Measurements from ENCODE around the gene TLE2. TPM values are rescaled to one million over a fixed set of nuclear protein-coding genes. Genes with fewer than 3 reads are reported as not detected.
"Not testable (repeated sequence)": the region's sequence is repeated elsewhere in the genome, so short reads cannot be mapped to it uniquely, and the experiment has no call there.

The TLE2 gene
- total RNA-seq, 2 donors from 2014 or later = 34.5 to 45.2 TPM

DNA sequence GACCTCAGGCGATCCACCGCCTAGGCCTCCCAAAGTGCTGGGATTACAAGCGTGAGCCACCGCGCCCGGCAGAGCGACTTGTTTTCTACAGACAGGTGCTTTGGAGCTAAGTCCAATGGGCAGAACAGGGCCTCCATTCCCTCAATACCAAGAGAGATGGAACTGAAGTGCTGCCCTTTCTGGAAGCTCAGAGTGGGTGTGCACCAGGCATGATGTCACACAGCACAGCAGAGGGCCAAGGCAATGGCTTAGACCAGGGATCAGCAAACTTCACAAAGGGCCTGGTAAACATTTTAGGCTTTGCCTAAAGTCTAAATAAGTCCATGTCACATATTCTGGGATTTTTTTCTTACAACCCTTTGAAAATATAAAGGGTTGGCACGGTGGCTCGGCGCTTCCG is 30.4 kb downstream of the TLE2 start:
- no peak overlapping the region for H3K27ac ChIP-seq
- intact Hi-C loops (cut with DNase I) = no loop called here
- DNase-seq = no peak
- H3K27me3 ChIP-seq = no peaks in the 10 kb centered on the region
- ATAC-seq = no peak
- TF ChIP-seq POLR2A (IDR thresholded peaks at IDR 0.05) = no peak
- TF ChIP-seq, protein P1, sequence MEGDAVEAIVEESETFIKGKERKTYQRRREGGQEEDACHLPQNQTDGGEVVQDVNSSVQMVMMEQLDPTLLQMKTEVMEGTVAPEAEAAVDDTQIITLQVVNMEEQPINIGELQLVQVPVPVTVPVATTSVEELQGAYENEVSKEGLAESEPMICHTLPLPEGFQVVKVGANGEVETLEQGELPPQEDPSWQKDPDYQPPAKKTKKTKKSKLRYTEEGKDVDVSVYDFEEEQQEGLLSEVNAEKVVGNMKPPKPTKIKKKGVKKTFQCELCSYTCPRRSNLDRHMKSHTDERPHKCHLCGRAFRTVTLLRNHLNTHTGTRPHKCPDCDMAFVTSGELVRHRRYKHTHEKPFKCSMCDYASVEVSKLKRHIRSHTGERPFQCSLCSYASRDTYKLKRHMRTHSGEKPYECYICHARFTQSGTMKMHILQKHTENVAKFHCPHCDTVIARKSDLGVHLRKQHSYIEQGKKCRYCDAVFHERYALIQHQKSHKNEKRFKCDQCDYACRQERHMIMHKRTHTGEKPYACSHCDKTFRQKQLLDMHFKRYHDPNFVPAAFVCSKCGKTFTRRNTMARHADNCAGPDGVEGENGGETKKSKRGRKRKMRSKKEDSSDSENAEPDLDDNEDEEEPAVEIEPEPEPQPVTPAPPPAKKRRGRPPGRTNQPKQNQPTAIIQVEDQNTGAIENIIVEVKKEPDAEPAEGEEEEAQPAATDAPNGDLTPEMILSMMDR (IDR thresholded peaks at IDR 0.05) = no peak
- WGBS, 2 donors = 87 to 98% methylated on average over 9 to 11 of the region's 11 CpGs
- H3K36me3 ChIP-seq (replicated peaks in 1 of 2; ENCODE audit: insufficient read depth in 1 of 2, low read depth in 2 of 2) = peaks cover 0 to 3% of the 10 kb centered on the region in 2 donors
- no peaks in the 10 kb centered on the region for H3K4me1 ChIP-seq
- no peak overlapping the region for H3K4me3 ChIP-seq
- no peaks in the 10 kb centered on the region for H3K9me3 ChIP-seq

DNA sequence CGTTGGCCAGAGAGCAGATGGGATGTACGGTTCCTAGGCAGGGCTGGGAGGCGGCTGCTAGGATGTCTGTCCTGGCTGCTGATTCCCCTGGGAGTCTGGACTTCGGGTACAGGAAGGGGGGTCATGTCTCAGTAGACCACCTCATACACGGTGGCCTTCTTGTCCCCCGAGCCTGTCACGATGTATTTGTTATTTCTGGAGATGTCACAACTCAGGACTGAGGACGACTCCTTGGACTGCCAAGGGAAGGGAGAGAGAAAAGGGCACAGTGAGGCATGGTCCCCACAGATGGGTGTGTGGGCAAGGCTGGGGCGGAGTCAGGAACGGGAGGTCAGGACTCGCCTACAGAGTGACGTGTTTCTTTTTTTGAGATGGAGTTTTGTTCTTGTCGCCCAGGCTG is 31.4 kb downstream of the TLE2 start:
- intact Hi-C loops (cut with DNase I) = no loop called here
- no peak overlapping the region for H3K4me3 ChIP-seq
- no peaks in the 10 kb centered on the region for H3K27me3 ChIP-seq
- H3K36me3 ChIP-seq (replicated peaks in 1 of 2; ENCODE audit: insufficient read depth in 1 of 2, low read depth in 2 of 2) = peaks cover 0 to 3% of the 10 kb centered on the region in 2 donors
- H3K27ac ChIP-seq = no peak overlapping the region
- DNase-seq = no peak
- no peak for ATAC-seq
- TF ChIP-seq POLR2A (IDR thresholded peaks at IDR 0.05) = no peak
- TF ChIP-seq, protein P1 (IDR thresholded peaks at IDR 0.05) = no peak
- WGBS, 2 donors = 84 to 85% methylated on average over 9 to 13 of the region's 13 CpGs
- H3K9me3 ChIP-seq = no peaks in the 10 kb centered on the region
- H3K4me1 ChIP-seq = no peaks in the 10 kb centered on the region

DNA sequence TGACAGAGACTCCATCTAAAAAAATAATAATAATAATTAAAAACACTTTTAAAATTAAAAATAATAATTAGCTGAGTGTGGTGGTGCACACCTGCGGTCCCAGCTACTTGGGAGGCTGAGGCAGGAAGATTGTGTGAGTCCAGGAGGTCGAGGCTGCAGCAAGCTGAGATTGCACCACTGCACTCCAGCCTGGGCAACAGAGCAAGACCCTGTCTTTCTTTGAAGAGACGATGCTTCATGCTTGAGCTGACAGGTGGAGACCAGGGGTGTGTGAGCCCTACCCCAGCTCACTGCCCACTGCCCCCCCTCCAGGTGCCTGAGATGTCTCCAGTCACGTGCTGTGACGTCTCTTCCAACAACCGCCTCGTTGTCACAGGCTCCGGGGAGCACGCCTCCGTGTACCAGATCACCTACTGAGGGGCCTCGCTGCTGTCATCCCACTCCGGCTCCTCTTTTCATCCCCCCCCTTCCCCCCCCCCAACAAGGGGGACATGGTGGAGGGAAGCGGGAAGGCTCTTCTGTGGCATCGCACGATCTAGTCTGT is 34.4 kb downstream of the TLE2 start:
- Histone ChIP-seq H3K4me1 (no peaks in the 10 kb centered on the region), H3K36me3 (replicated peaks in 1 of 2; ENCODE audit: insufficient read depth in 1 of 2, low read depth in 2 of 2) (peaks cover 0 to 3% of the 10 kb centered on the region in 2 donors), H3K4me3 (no peak overlapping the region), H3K27me3 (no peaks in the 10 kb centered on the region), H3K9me3 (no peaks in the 10 kb centered on the region), H3K27ac (no peak overlapping the region)
- no peak for DNase-seq
- intact Hi-C loops (cut with DNase I) = no loop called here
- WGBS, 2 donors = 86 to 87% methylated on average over 10 to 14 of the region's 15 CpGs
- no peak for TF ChIP-seq POLR2A (IDR thresholded peaks at IDR 0.05)
- TF ChIP-seq, protein P1 (IDR thresholded peaks at IDR 0.05) = no peak
- no peak for ATAC-seq

DNA sequence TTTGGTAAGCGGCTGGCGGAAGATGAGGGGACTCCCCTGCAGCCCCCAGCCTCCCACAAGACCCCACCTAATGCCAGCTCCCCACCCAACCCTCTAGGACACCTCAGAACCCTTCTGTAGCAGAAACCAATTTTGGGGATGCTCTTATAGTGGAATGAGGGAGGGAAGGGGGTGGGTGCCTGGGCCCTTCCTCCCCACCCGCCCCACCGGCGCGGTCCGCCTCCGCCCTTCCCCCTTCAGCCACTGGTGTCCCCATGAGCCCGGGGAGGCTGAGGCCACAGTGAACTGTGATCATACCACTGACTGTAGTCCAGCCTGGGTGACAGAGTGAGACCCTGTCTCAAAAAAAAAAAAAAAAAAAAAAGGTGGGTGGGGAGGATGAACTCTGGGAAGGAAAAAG is 35.5 kb downstream of the TLE2 start:
- 76% methylated on average over 9 of the region's 9 CpGs; no CpG with 5 or more reads in 1 of the 2 donors for WGBS, 2 donors
- Histone ChIP-seq H3K27me3 (no peaks in the 10 kb centered on the region), H3K4me1 (no peaks in the 10 kb centered on the region), H3K4me3 (no peak overlapping the region), H3K9me3 (no peaks in the 10 kb centered on the region), H3K27ac (no peak overlapping the region), H3K36me3 (replicated peaks in 1 of 2; ENCODE audit: insufficient read depth in 1 of 2, low read depth in 2 of 2) (peaks cover 0 to 1% of the 10 kb centered on the region in 2 donors)
- DNase-seq (no peak), ATAC-seq (no peak)
- intact Hi-C loops (cut with DNase I) = no loop called here
- no peak for TF ChIP-seq POLR2A (IDR thresholded peaks at IDR 0.05)
- TF ChIP-seq, protein P1 (IDR thresholded peaks at IDR 0.05) = no peak

DNA sequence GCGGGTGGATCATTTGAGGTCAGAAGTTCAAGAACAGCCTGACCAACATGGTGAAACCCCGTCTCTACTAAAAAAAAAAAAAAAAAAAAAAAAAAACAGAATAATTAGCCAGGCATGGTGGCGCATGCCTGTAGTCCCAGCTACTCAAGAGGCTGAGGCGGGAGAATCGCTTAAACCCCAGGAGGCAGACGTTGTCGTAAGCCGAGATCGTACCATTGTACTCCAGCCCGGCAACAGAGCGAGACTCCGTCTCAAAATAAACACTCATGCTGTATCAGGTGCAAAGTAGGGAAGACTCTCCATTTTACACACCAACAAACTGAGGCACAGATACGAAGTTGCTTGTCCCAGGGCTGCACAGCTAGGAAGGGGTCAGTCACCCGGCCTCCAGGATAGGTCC is 36.1 kb downstream of the TLE2 start:
- H3K36me3 ChIP-seq (replicated peaks in 1 of 2; ENCODE audit: insufficient read depth in 1 of 2, low read depth in 2 of 2) = no peaks in the 10 kb centered on the region
- WGBS, 2 donors = 81 to 83% methylated on average over 12 to 14 of the region's 14 CpGs
- no peak overlapping the region for H3K27ac ChIP-seq
- intact Hi-C loops (cut with DNase I) = no loop called here
- no peaks in the 10 kb centered on the region for H3K4me1 ChIP-seq
- no peaks in the 10 kb centered on the region for H3K27me3 ChIP-seq
- H3K9me3 ChIP-seq = no peaks in the 10 kb centered on the region
- no peak overlapping the region for H3K4me3 ChIP-seq
- ATAC-seq (no peak), DNase-seq (no peak)
- TF ChIP-seq, protein P1 (IDR thresholded peaks at IDR 0.05) = no peak
- no peak for TF ChIP-seq POLR2A (IDR thresholded peaks at IDR 0.05)

DNA sequence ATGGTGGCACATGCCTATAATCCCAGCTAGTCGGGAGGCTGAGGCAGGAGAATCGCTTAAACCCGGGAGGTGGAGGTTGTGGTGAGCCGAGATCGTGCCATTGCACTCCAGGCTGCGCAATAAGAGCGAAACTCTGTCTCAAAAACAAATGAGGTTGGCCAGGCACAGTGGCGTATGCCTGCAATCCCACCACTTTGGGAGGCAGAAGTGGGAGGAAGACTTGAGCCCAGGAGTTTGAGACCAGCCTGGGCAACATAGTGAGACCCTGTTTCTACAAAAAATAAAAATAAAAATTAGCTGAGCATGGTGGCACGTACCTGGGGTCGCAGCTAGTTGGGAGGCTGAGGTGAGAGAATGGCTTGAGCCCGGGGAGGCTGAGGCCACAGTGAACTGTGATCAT is 36.7 kb downstream of the TLE2 start:
- WGBS, 2 donors = 83 to 91% methylated on average over 11 of the region's 11 CpGs
- DNase-seq; H3K27ac ChIP-seq; H3K9me3 ChIP-seq; H3K36me3 ChIP-seq (replicated peaks in 1 of 2; ENCODE audit: insufficient read depth in 1 of 2, low read depth in 2 of 2); H3K27me3 ChIP-seq; H3K4me3 ChIP-seq; intact Hi-C loops (cut with DNase I); ATAC-seq; H3K4me1 ChIP-seq: not testable (repeated sequence)
